ENCODE measurements around the gene PCDHGB4. TPM values are rescaled to one million over a fixed set of nuclear protein-coding genes. Genes with fewer than 3 reads are reported as not detected.
"Not testable (repeated sequence)": the region's sequence is repeated elsewhere in the genome, so short reads cannot be mapped to it uniquely, and the experiment has no call there.

The PCDHGB4 gene
- total and polyA plus RNA-seq, 8 donors: 3.2 to 5.9 (median 4.0) TPM

DNA sequence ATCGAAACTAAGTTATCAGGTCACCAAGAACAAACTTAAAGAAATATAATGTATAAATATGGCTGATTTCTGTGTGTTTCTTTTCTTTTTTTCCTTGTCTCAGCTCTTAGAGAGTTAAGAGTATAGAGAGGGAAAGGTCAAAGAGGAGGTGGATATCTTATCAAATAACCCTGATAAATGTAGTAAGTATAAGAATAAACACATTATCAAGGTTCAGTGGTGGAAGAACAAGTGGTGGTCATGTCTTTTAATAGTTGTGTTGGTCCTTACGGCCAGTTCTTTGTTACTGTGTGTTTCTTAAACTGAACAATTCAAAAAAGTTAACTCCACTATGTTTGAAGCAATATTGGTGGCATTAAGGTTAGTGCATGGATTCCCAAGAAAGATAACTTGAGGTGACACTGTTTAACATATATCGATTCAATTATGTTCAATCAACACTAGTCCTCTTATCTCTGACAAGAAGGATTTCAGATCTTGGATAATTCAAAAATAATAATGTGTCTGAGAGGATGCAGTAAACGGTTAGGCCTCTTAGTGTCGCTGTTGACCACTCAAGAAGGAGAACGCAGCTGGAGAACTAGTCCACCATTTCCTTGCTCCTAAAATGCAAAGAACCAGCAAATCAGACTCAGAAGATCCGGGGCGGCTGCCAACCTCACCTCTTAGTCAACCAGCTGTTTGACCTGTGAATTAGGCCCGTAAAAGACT, 44.1 kb upstream of the PCDHGB4 start, which contains the start of gene PCDHGA3:
TSS of gene PCDHGA3 (plus strand) at position 588 of the 711 bp plus-strand sequence. CDS start 205 bp downstream, outside the sequence.
- peaks cover 0 to 86% of the 10 kb centered on the region in 2 donors for H3K9me3 ChIP-seq
- H3K4me1 ChIP-seq: no peaks in the 10 kb centered on the region
- intact Hi-C loops (cut with DNase I): loop anchor here in 1 of 2 donors (10.0 kb wide), 1 partner anchor 221 kb away; no protein-coding TSS in a partner anchor
- no peak within 1 kb of the TSS for H3K27ac ChIP-seq
- DNase-seq: no peak
- no peak for ATAC-seq
- TF ChIP-seq CTCF (IDR thresholded peaks at IDR 0.05): no peak
- H3K4me3 ChIP-seq: no peak within 1 kb of the TSS
- no peaks in the 10 kb centered on the region for H3K36me3 ChIP-seq
- H3K27me3 ChIP-seq: peaks cover 0 to 85% of the 10 kb centered on the region in 2 donors

DNA sequence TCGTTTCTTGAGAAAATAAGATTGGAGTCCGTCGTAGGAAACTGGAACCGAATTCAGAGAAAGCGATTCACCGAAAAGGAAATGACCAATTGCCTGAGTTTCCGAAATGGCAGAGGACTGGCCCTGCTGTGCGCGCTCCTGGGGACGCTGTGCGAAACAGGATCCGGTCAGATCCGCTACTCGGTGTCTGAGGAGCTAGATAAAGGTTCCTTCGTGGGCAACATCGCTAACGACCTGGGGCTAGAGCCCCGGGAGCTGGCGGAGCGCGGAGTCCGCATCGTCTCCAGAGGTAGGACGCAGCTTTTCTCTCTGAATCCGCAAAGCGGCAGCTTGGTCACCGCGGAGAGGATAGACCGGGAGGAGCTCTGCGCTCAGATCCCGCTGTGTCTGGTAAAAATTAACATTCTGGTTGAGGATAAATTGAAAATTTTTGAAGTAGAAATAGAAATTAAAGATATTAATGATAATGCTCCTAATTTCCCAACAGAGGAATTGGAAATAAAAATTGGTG, 43.5 kb upstream of the PCDHGB4 start:
- intact Hi-C loops (cut with DNase I): loop anchor here in 1 of 2 donors (10.0 kb wide), 1 partner anchor 221 kb away; no protein-coding TSS in a partner anchor
- H3K36me3 ChIP-seq: no peaks in the 10 kb centered on the region
- ATAC-seq (no peak), DNase-seq (no peak)
- no peak overlapping the region for H3K4me3 ChIP-seq
- no peaks in the 10 kb centered on the region for H3K4me1 ChIP-seq
- no peak for TF ChIP-seq CTCF (IDR thresholded peaks at IDR 0.05)
- peaks cover 0 to 86% of the 10 kb centered on the region in 2 donors for H3K9me3 ChIP-seq
- H3K27ac ChIP-seq: no peak overlapping the region
- peaks cover 0 to 85% of the 10 kb centered on the region in 2 donors for H3K27me3 ChIP-seq

GRCh38 chr5:141345327-141345726, 42.2 kb upstream of the PCDHGB4 start:
- Histone ChIP-seq H3K9me3 (peaks cover 0 to 85% of the 10 kb centered on the region in 2 donors), H3K27me3 (peaks cover 0 to 85% of the 10 kb centered on the region in 2 donors), H3K27ac (no peak overlapping the region), H3K36me3 (no peaks in the 10 kb centered on the region), H3K4me1 (no peaks in the 10 kb centered on the region), H3K4me3 (no peak overlapping the region)
- intact Hi-C loops (cut with DNase I): loop anchor here in 1 of 2 donors (10.0 kb wide), 1 partner anchor 219 kb away; no protein-coding TSS in a partner anchor
- DNase-seq: no peak
- ATAC-seq: no peak
- TF ChIP-seq CTCF (IDR thresholded peaks at IDR 0.05): no peak

DNA sequence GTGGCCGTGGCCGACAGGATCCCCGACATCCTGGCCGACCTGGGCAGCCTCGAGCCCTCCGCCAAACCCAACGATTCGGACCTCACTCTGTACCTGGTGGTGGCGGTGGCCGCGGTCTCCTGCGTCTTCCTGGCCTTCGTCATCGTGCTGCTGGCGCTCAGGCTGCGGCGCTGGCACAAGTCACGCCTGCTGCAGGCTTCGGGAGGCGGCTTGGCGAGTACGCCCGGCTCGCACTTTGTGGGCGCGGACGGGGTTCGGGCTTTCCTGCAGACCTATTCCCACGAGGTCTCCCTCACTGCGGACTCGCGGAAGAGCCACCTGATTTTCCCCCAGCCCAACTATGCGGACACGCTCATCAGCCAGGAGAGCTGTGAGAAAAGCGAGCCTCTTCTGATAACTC, 41.5 kb upstream of the PCDHGB4 start:
- intact Hi-C loops (cut with DNase I): loop anchor here in 1 of 2 donors (10.0 kb wide), 1 partner anchor 219 kb away; no protein-coding TSS in a partner anchor
- H3K4me3 ChIP-seq, H3K4me1 ChIP-seq, ATAC-seq, H3K36me3 ChIP-seq, DNase-seq, H3K27ac ChIP-seq: not testable (repeated sequence)
- H3K9me3 ChIP-seq: peaks cover 0 to 85% of the 10 kb centered on the region in 2 donors
- peaks cover 5 to 85% of the 10 kb centered on the region in 2 donors for H3K27me3 ChIP-seq

GRCh38 chr5:141349917-141350619, 37.4 kb upstream of the PCDHGB4 start, which contains the start of gene PCDHGB1:
PCDHGB1 (plus strand) TSS chr5:141350099; CDS start chr5:141350261, 162 bp downstream.
- DNase-seq (no peak), ATAC-seq (no peak)
- Histone ChIP-seq H3K36me3 (no peaks in the 10 kb centered on the region), H3K4me1 (no peaks in the 10 kb centered on the region), H3K27me3 (peaks cover 5 to 74% of the 10 kb centered on the region in 2 donors), H3K9me3 (peaks cover 0 to 77% of the 10 kb centered on the region in 2 donors), H3K27ac (no peak within 1 kb of the TSS), H3K4me3 (no peak within 1 kb of the TSS)
- intact Hi-C loops (cut with DNase I): loop anchor here in 1 of 2 donors (10.0 kb wide), 1 partner anchor 215 kb away; no protein-coding TSS in a partner anchor
- no peak for TF ChIP-seq CTCF (IDR thresholded peaks at IDR 0.05)

Measured in left lung (tissue), 10 donors.